Mesothelial cell of epicardium (in vitro differentiated cells): Measurements from ENCODE around the gene APBB1. TPM values are rescaled to one million over a fixed set of nuclear protein-coding genes. Genes with fewer than 3 reads are reported as not detected.

Experiments used
- DNase-seq, 2 experiments: peaks; one replicate each; pipeline ENCODE4 v3.0.0; 2021; ENCODE audit warnings: low spot score in 2 of 2; ENCODE audit not compliant: unreplicated experiment in 2 of 2
- H3K27ac Mint-ChIP-seq: 2 replicates; pipeline ENCODE4 v1.8.0; 2021; ENCODE audit warnings: mixed read lengths
- H3K27me3 Mint-ChIP-seq: 2 replicates; pipeline ENCODE4 v1.8.0; 2021; ENCODE audit warnings: low read depth, mixed read lengths
- H3K36me3 Mint-ChIP-seq: 2 replicates; pipeline ENCODE4 v1.8.0; 2021; ENCODE audit warnings: mixed read lengths
- H3K4me1 Mint-ChIP-seq: 2 replicates; pipeline ENCODE4 v1.8.0; 2021; ENCODE audit warnings: mixed read lengths
- H3K4me3 Mint-ChIP-seq: 2 replicates; pipeline ENCODE4 v1.8.0; 2021; ENCODE audit warnings: mild to moderate bottlenecking, moderate library complexity, mixed read lengths
- H3K9me3 Mint-ChIP-seq: 2 replicates; pipeline ENCODE4 v1.8.0; 2021; ENCODE audit warnings: mixed read lengths
- CTCF ChIP-seq: fragments of 200-600 bp; sonication (generic); IDR thresholded peaks from one replicate; pipeline ENCODE4 v1.5.0; 2021; ENCODE audit warnings: antibody characterized with exemption; ENCODE audit not compliant: unreplicated experiment
- total RNA-seq: library from RNA; stranded (reverse); gene quantifications from 3 replicates; pipeline ENCODE4 v1.2.1, GENCODE V29; 2021

APBB1 gene
- total RNA-seq, 1 donor from 2014 or later = 62.4 TPM

GRCh38 chr11:6353367-6353987, 65.4 kb downstream of the APBB1 start:
- Mint-ChIP-seq H3K4me3 (no peak overlapping the region), H3K4me1 (peaks cover 12% of the 10 kb centered on the region), H3K27ac (no peak overlapping the region), H3K9me3 (no peaks in the 10 kb centered on the region), H3K27me3 (no peaks in the 10 kb centered on the region), H3K36me3 (no peaks in the 10 kb centered on the region)
- peak; percentile 87 for TF ChIP-seq CTCF
- peak; percentile 28 to 67 for DNase-seq

GRCh38 chr11:6351782-6352382, 67.0 kb downstream of the APBB1 start:
- DNase-seq = no peak
- Mint-ChIP-seq H3K27ac (no peak overlapping the region), H3K9me3 (peaks cover 3% of the 10 kb centered on the region), H3K4me3 (no peak overlapping the region), H3K36me3 (no peaks in the 10 kb centered on the region), H3K4me1 (peaks cover 4% of the 10 kb centered on the region), H3K27me3 (no peaks in the 10 kb centered on the region)
- TF ChIP-seq CTCF = no peak

- TF ChIP-seq CTCF = no peak
- Mint-ChIP-seq H3K4me1 (no peaks in the 10 kb centered on the region), H3K4me3 (no peak overlapping the region), H3K36me3 (no peaks in the 10 kb centered on the region), H3K9me3 (peaks cover 3% of the 10 kb centered on the region), H3K27me3 (no peaks in the 10 kb centered on the region), H3K27ac (no peak overlapping the region)
- DNase-seq = no peak
Observed at GRCh38 chr11:6350486-6350885, 68.4 kb downstream of the APBB1 start.

GRCh38 chr11:6350043-6350442, 68.9 kb downstream of the APBB1 start:
- DNase-seq = no peak
- TF ChIP-seq CTCF = no peak
- no peaks in the 10 kb centered on the region for H3K36me3 Mint-ChIP-seq
- H3K27me3 Mint-ChIP-seq = no peaks in the 10 kb centered on the region
- peaks cover 3% of the 10 kb centered on the region for H3K9me3 Mint-ChIP-seq
- H3K4me3 Mint-ChIP-seq = no peak overlapping the region
- no peaks in the 10 kb centered on the region for H3K4me1 Mint-ChIP-seq
- H3K27ac Mint-ChIP-seq = no peak overlapping the region

- Mint-ChIP-seq H3K9me3 (peaks cover 3% of the 10 kb centered on the region), H3K4me1 (no peaks in the 10 kb centered on the region), H3K27me3 (no peaks in the 10 kb centered on the region), H3K36me3 (no peaks in the 10 kb centered on the region), H3K27ac (no peak overlapping the region), H3K4me3 (no peak overlapping the region)
- DNase-seq = no peak
- TF ChIP-seq CTCF = no peak
Observed at GRCh38 chr11:6345366-6345765, 73.5 kb downstream of the APBB1 start.

Other genes with a start within 250 kb of the APBB1 start
- not detected in 3 replicates for gene OR52B2, start 248.8 kb downstream of the APBB1 start, total RNA-seq
- not detected in 3 replicates for gene OR52W1, start 219.9 kb downstream of the APBB1 start, total RNA-seq
- gene C11orf42, start 213.5 kb downstream of the APBB1 start, total RNA-seq = not detected in 3 replicates
- gene FHIP1B, start 184.5 kb downstream of the APBB1 start, total RNA-seq = 46.6 to 47.0 TPM (median 46.7 TPM) in 3 replicates
- 0.27 to 0.54 TPM (median 0.49 TPM) in 3 replicates for gene CNGA4, start 180.0 kb downstream of the APBB1 start, total RNA-seq
- 3.7 to 4.6 TPM (median 3.8 TPM) in 3 replicates for gene CCKBR, start 159.3 kb downstream of the APBB1 start, total RNA-seq
- 15.3 to 16.4 TPM (median 16.3 TPM) in 3 replicates for gene CAVIN3, start 98.6 kb downstream of the APBB1 start, total RNA-seq
- gene SMPD1, start 28.6 kb downstream of the APBB1 start, total RNA-seq = 24.9 to 27.2 TPM (median 27.1 TPM) in 3 replicates
- gene HPX, start 21.9 kb upstream of the APBB1 start, total RNA-seq = 5.2 to 9.9 TPM (median 9.5 TPM) in 3 replicates
- gene TRIM3, start 54.8 kb upstream of the APBB1 start, total RNA-seq = 25.9 to 30.3 TPM (median 26.5 TPM) in 3 replicates
- gene ARFIP2, start 62.2 kb upstream of the APBB1 start, total RNA-seq = 72.2 to 73.1 TPM (median 72.3 TPM) in 3 replicates
- 34.0 to 37.2 TPM (median 36.4 TPM) in 3 replicates for gene TIMM10B, start 62.4 kb upstream of the APBB1 start, total RNA-seq
- gene DNHD1, start 78.2 kb upstream of the APBB1 start, total RNA-seq = 14.3 to 17.3 TPM (median 16.7 TPM) in 3 replicates
- gene RRP8, start 184.5 kb upstream of the APBB1 start, total RNA-seq = 18.6 to 22.5 TPM (median 21.0 TPM) in 3 replicates
- 127 to 144 TPM (median 130 TPM) in 3 replicates for gene ILK, start 184.7 kb upstream of the APBB1 start, total RNA-seq
- gene TAF10, start 193.1 kb upstream of the APBB1 start, total RNA-seq = 112 to 119 TPM (median 115 TPM) in 3 replicates
- 45.8 to 50.1 TPM (median 46.0 TPM) in 3 replicates for gene TPP1, start 200.3 kb upstream of the APBB1 start, total RNA-seq
- gene DCHS1, start 236.7 kb upstream of the APBB1 start, total RNA-seq = 75.9 to 81.2 TPM (median 77.3 TPM) in 3 replicates